ENCODE measurements around the gene PRR14. TPM values are rescaled to one million over a fixed set of nuclear protein-coding genes. Genes with fewer than 3 reads are reported as not detected.

The PRR14 gene
- total and polyA plus RNA-seq, 2 experiments from 2014 or later, result 28.5 to 33.7 TPM

DNA sequence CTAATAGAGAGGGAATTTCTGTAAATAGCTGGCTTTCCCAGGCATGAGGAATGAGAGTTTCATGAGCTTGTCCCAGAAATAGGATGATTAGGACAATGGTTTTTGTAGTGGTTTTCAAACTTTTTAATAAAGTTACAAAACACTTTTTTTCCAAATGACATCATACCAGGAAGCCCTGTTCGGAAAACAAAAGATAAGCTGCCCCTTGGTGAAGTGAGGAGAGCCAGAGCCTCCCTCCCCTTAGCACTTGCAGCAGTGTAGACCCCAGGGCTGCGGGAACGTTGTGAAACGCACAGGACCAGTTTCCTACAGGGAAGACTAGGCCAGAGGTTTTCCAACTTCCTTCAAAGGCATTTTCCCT, 15.1 kb downstream of the PRR14 start:
- TF ChIP-seq, protein P1, sequence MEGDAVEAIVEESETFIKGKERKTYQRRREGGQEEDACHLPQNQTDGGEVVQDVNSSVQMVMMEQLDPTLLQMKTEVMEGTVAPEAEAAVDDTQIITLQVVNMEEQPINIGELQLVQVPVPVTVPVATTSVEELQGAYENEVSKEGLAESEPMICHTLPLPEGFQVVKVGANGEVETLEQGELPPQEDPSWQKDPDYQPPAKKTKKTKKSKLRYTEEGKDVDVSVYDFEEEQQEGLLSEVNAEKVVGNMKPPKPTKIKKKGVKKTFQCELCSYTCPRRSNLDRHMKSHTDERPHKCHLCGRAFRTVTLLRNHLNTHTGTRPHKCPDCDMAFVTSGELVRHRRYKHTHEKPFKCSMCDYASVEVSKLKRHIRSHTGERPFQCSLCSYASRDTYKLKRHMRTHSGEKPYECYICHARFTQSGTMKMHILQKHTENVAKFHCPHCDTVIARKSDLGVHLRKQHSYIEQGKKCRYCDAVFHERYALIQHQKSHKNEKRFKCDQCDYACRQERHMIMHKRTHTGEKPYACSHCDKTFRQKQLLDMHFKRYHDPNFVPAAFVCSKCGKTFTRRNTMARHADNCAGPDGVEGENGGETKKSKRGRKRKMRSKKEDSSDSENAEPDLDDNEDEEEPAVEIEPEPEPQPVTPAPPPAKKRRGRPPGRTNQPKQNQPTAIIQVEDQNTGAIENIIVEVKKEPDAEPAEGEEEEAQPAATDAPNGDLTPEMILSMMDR (IDR thresholded peaks at IDR 0.05; ENCODE audit: low read depth, low read length), result no peak
- no peaks in the 10 kb centered on the region for H3K27me3 ChIP-seq

DNA sequence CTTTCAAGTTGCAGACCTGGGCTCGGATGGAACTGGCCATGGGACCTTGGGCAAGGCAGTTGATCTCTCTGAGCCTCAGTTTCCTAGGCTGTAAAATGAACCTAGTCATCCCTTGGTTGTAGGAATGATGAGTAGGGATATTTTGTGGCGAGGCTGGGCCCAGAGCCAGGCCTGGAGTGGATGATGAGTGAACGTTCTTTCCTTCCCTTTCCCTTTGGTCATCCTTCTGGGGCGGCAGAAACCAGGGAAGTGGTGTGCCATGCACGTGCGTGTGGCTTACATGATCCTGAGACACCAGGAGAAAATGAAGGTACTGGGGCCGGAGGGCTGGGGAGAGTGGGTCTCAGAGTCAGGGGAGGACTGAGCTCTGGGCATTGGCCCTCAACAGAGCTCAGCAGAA, 15.9 kb downstream of the PRR14 start:
- TF ChIP-seq, protein P1 (IDR thresholded peaks at IDR 0.05; ENCODE audit: low read depth, low read length), result no peak
- Histone ChIP-seq H3K4me3 (no peak overlapping the region), H3K36me3 (peaks cover 48% of the 10 kb centered on the region), H3K27me3 (no peaks in the 10 kb centered on the region), H3K4me1 (ENCODE audit: low read depth) (no peaks in the 10 kb centered on the region), H3K9me3 (ENCODE audit: low read depth) (no peaks in the 10 kb centered on the region), H3K27ac (no peak overlapping the region)
- DNase-seq (ENCODE audit: low read depth in 1 of 2, low spot score in 1 of 2), result peak in 1 of 2 donors; percentile 41

More for the DNA sequence above, 15.1 kb downstream of the PRR14 start:
- DNase-seq (ENCODE audit: low read depth in 1 of 2, low spot score in 1 of 2), result peak in 1 of 2 donors; percentile 71
- Histone ChIP-seq H3K27ac (no peak overlapping the region), H3K4me1 (ENCODE audit: low read depth) (peaks cover under 1% of the 10 kb centered on the region), H3K9me3 (ENCODE audit: low read depth) (no peaks in the 10 kb centered on the region), H3K4me3 (no peak overlapping the region), H3K36me3 (peaks cover 48% of the 10 kb centered on the region)

DNA sequence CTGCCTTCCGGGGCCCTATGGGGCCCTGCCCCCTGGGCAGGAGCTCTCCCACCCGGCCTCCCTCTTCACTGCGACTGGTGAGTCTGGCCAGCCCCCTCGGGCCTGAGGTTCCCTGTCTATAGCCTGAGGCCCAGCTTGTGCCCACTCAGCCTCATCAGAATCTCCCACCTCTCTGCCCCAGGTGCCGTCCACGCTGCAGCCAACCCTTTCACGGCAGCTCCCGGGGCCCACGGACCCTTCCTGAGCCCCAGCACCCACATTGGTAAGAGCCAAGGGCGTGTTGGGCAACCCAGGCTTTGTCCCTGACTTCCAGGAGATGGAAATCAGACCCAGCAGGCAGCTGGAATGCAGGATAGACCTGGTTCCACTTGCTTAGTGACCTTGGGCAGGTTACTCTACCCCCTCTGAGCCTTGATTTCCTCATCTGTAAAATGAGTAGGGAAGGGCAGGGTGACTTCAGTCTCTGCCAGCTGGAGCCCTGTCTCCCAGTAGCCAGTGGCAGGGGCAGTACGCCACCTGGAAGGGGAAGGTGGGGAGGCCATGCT, 16.7 kb downstream of the PRR14 start:
- TF ChIP-seq, protein P1 (IDR thresholded peaks at IDR 0.05; ENCODE audit: low read depth, low read length), result no peak
- no peak for DNase-seq (ENCODE audit: low read depth in 1 of 2, low spot score in 1 of 2)
- Histone ChIP-seq H3K27ac (no peak overlapping the region), H3K36me3 (peaks cover 46% of the 10 kb centered on the region), H3K4me3 (no peak overlapping the region), H3K27me3 (peaks cover 4% of the 10 kb centered on the region), H3K9me3 (ENCODE audit: low read depth) (no peaks in the 10 kb centered on the region), H3K4me1 (ENCODE audit: low read depth) (no peaks in the 10 kb centered on the region)

DNA sequence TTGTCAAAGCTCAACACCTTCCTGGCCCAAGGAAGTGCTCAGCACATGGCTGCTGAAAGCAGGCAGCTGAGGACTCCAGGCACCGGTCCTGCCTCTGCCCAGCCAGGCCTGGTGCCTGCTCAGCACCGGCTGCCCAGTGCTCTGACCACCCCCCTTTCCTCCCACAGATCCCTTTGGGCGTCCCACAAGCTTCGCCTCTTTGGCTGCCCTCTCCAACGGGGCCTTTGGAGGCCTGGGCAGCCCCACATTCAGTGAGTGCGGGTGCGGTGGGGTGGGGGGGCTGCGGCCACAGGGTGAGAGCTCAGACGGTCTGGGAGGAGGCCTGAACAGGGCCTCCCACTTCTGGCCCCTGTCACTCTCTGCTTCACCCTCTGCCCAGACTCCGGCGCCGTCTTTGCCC, 17.6 kb downstream of the PRR14 start:
- Histone ChIP-seq H3K4me1 (ENCODE audit: low read depth) (no peaks in the 10 kb centered on the region), H3K36me3 (peaks cover 36% of the 10 kb centered on the region), H3K4me3 (no peak overlapping the region), H3K9me3 (ENCODE audit: low read depth) (no peaks in the 10 kb centered on the region), H3K27me3 (peaks cover 11% of the 10 kb centered on the region), H3K27ac (no peak overlapping the region)
- DNase-seq (ENCODE audit: low read depth in 1 of 2, low spot score in 1 of 2), result no peak
- TF ChIP-seq, protein P1 (IDR thresholded peaks at IDR 0.05; ENCODE audit: low read depth, low read length), result no peak

DNA sequence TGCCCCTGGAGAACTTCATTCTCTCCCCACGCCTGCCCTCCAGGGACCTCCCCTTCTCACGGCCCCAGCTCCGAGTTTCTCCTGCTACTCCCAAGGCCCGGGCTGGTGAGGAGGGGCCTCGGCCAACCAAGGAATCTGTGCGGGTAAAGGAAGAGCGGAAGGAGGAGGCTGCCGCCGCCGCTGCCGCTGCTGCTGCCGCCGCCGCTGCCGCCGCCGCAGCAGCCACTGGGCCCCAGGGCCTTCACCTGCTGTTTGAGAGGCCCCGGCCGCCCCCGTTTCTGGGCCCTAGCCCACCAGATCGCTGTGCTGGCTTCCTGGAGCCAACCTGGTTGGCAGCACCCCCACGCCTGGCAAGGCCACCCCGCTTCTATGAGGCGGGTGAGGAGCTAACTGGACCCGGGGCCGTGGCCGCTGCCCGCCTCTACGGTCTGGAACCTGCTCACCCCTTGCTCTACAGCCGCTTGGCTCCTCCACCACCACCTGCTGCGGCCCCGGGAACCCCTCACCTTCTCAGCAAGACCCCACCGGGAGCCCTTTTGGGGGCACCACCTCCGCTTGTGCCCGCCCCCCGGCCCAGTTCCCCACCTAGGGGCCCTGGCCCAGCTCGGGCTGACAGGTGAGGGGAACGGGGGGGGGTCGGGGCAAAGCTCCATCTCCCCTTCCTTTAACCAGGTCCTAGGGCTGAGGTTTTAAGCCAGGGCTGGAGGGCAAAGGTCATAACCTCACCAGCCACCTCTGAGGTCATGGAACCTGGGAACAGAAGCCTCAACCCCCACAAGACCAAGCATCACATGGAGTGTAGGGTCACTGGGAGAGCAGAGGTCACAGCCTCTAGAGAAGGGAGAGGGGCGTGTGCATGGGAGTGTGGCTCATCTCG, 18.5 kb downstream of the PRR14 start:
- DNase-seq (ENCODE audit: low read depth in 1 of 2, low spot score in 1 of 2), result no peak
- TF ChIP-seq, protein P1 (IDR thresholded peaks at IDR 0.05; ENCODE audit: low read depth, low read length), result no peak
- no peaks in the 10 kb centered on the region for H3K4me1 ChIP-seq (ENCODE audit: low read depth)
- H3K27ac ChIP-seq, result no peak overlapping the region
- no peaks in the 10 kb centered on the region for H3K9me3 ChIP-seq (ENCODE audit: low read depth)
- H3K4me3 ChIP-seq, result no peak overlapping the region
- peaks cover 20% of the 10 kb centered on the region for H3K27me3 ChIP-seq
- peaks cover 36% of the 10 kb centered on the region for H3K36me3 ChIP-seq
